IMR-90 (cell line): ENCODE results near the gene KIAA0408. TPM values are rescaled to one million over a fixed set of nuclear protein-coding genes. Genes with fewer than 3 reads are reported as not detected.

ENCODE experiments used
- ATAC-seq: fragments of 200-7000 bp; cut with Tn5 transposase; 2 replicates; pipeline ENCODE4 v1.9.1; 2020; ENCODE audit warnings: low read depth, mild to moderate bottlenecking, moderate library complexity
- BruUV-seq: library from RNA; stranded (reverse); fragments of 400-500 nt; replicated peaks from 2 replicates; lab custom pipeline; 2021; lab: Mats Ljungman, UMichigan
- CTCF ChIA-PET: fragments of 300-600 bp; formaldehyde crosslinking; extraction: SDS; loops from one replicate; lab custom pipeline; 2021; ENCODE audit warnings: antibody characterized with exemption; lab: Yijun Ruan, JAX
- POLR2A ChIA-PET: fragments of 300-600 bp; sonication (Branson Sonifier 250); formaldehyde crosslinking; loops from one replicate; lab custom pipeline; 2022; ENCODE audit warnings: antibody characterized with exemption; ENCODE audit not compliant: unreplicated experiment; lab: Charles Lee
- DNase-seq: peaks from one replicate; pipeline ENCODE4 v3.0.0; 2013
- H2AFZ ChIP-seq: replicated peaks from 2 replicates; pipeline ENCODE3; 2013; ENCODE audit warnings: low read length, mild to moderate bottlenecking; ENCODE audit not compliant: poor library complexity
- H2AK5ac ChIP-seq: 2 replicates; pipeline ENCODE4 v1.6.1; 2013; ENCODE audit warnings: low read depth, low read length, inconsistent platforms
- H2AK9ac ChIP-seq: replicated peaks from 2 replicates; pipeline ENCODE3; 2013; ENCODE audit warnings: mild to moderate bottlenecking, low read depth, low read length, moderate library complexity; ENCODE audit not compliant: poor library complexity
- H2BK120ac ChIP-seq: 2 replicates; pipeline ENCODE4 v1.6.1; 2013; ENCODE audit warnings: low read depth, low read length, inconsistent platforms
- H2BK15ac ChIP-seq: 3 replicates; pipeline ENCODE4 v1.6.1; 2013; ENCODE audit warnings: low read depth, low read length, inconsistent platforms
- H2BK20ac ChIP-seq: 2 replicates; pipeline ENCODE4 v1.6.1; 2013; ENCODE audit warnings: low read depth, mild to moderate bottlenecking, inconsistent platforms, low read length, moderate library complexity
- H2BK5ac ChIP-seq: 2 replicates; pipeline ENCODE4 v1.6.1; 2013; ENCODE audit warnings: mild to moderate bottlenecking, low read depth, low read length, inconsistent platforms; ENCODE audit not compliant: poor library complexity, severe bottlenecking
- H3K14ac ChIP-seq: replicated peaks from 2 replicates; pipeline ENCODE4 v1.6.1; 2013; ENCODE audit warnings: low read depth, low read length, inconsistent platforms
- H3K18ac ChIP-seq: 2 replicates; pipeline ENCODE4 v1.6.1; 2013; ENCODE audit warnings: low read depth, low read length, control low read depth
- H3K23ac ChIP-seq: 2 replicates; pipeline ENCODE4 v1.6.1; 2013; ENCODE audit warnings: low read depth, low read length, inconsistent platforms
- H3K27ac ChIP-seq: 2 replicates; pipeline ENCODE4 v1.5.1; 2013; ENCODE audit warnings: mild to moderate bottlenecking, control low read depth, low read length; ENCODE audit not compliant: insufficient read depth
- H3K27me3 ChIP-seq: 2 replicates; pipeline ENCODE4 v1.6.1; 2013; ENCODE audit warnings: low read length; ENCODE audit not compliant: control insufficient read depth, insufficient read depth
- H3K36me3 ChIP-seq: 2 replicates; pipeline ENCODE4 v1.6.1; 2013; ENCODE audit warnings: low read length, mixed read lengths; ENCODE audit not compliant: control insufficient read depth, insufficient read depth
- H3K4ac ChIP-seq: 2 replicates; pipeline ENCODE4 v1.6.1; 2013; ENCODE audit warnings: low read depth, low read length, inconsistent platforms
- H3K4me1 ChIP-seq: 2 replicates; pipeline ENCODE4 v1.6.1; 2013; ENCODE audit warnings: low read length, mixed read lengths; ENCODE audit not compliant: control insufficient read depth, insufficient read depth
- H3K4me2 ChIP-seq: 2 replicates; pipeline ENCODE4 v1.6.1; 2013; ENCODE audit warnings: low read depth, mild to moderate bottlenecking, control low read depth, low read length, moderate library complexity
- H3K4me3 ChIP-seq: 2 replicates; pipeline ENCODE4 v1.5.1; 2013; ENCODE audit warnings: low read depth, mild to moderate bottlenecking, control low read depth, low read length, moderate library complexity; ENCODE audit not compliant: insufficient read depth
- H3K56ac ChIP-seq: 2 replicates; pipeline ENCODE4 v1.6.1; 2013; ENCODE audit warnings: low read length, inconsistent platforms; ENCODE audit not compliant: insufficient read depth; ENCODE audit errors: extremely low read depth
- H3K79me1 ChIP-seq, 2 experiments: 2 replicates each; pipeline ENCODE4 v1.6.1; 2013; ENCODE audit warnings: low read length in 2 of 2, inconsistent platforms in 1 of 2, low read depth in 1 of 2
- H3K9ac ChIP-seq: 2 replicates; pipeline ENCODE4 v1.6.1; 2013; ENCODE audit warnings: low read depth, low read length, control low read depth
- H3K9me1 ChIP-seq: 2 replicates; pipeline ENCODE4 v1.6.1; 2013; ENCODE audit warnings: low read length, inconsistent platforms; ENCODE audit not compliant: insufficient read depth
- H3K9me3 ChIP-seq: 2 replicates; pipeline ENCODE4 v1.6.1; 2013; ENCODE audit warnings: low read length; ENCODE audit not compliant: control insufficient read depth, insufficient read depth
- H4K20me1 ChIP-seq: 2 replicates; pipeline ENCODE4 v1.6.1; 2013; ENCODE audit warnings: low read length, inconsistent platforms; ENCODE audit not compliant: insufficient read depth
- H4K5ac ChIP-seq: 2 replicates; pipeline ENCODE4 v1.6.1; 2013; ENCODE audit warnings: mild to moderate bottlenecking, low read depth, low read length, control low read depth
- H4K8ac ChIP-seq, 2 experiments: 2 replicates each; pipeline ENCODE4 v1.6.1; 2013; ENCODE audit warnings: low read depth in 2 of 2, low read length in 2 of 2, control low read depth in 1 of 2, inconsistent platforms in 1 of 2
- H4K91ac ChIP-seq: 2 replicates; pipeline ENCODE4 v1.6.1; 2013; ENCODE audit warnings: low read depth, low read length, inconsistent platforms; ENCODE audit not compliant: insufficient read depth
- CEBPB ChIP-seq: IDR thresholded peaks from 2 replicates; pipeline ENCODE4 v1.6.1; 2012; ENCODE audit warnings: low read depth, low read length, improper control_type of control experiment
- NFE2L2 ChIP-seq: fragments of 150-350 bp; IDR thresholded peaks from 2 replicates; pipeline ENCODE4 v1.6.1; 2016; ENCODE audit warnings: low read depth, mild to moderate bottlenecking, low read length
- POLR2A ChIP-seq: IDR thresholded peaks from 2 replicates; pipeline ENCODE4 v1.6.1; 2012; ENCODE audit warnings: mild to moderate bottlenecking, low read depth, low read length
- RCOR1 ChIP-seq: IDR thresholded peaks from 2 replicates; pipeline ENCODE4 v1.6.1; 2012; ENCODE audit warnings: mild to moderate bottlenecking, low read length, improper control_type of control experiment; ENCODE audit not compliant: insufficient replicate concordance
- RFX5 ChIP-seq: IDR thresholded peaks from 2 replicates; pipeline ENCODE4 v1.8.0; 2012; ENCODE audit warnings: low read depth, mild to moderate bottlenecking, low read length, moderate library complexity
- SMC3 ChIP-seq: fragments of 150-350 bp; IDR thresholded peaks from 2 replicates; pipeline ENCODE4 v1.6.1; 2016; ENCODE audit warnings: low read depth, mild to moderate bottlenecking, antibody characterized with exemption, low read length, moderate library complexity
- WGBS, 2 experiments: methylation state at CpG; one replicate each; pipeline versions ENCODE4 v1.1.5 to v1.1.7; 2013; ENCODE audit warnings: missing lambda C conversion rate in 2 of 2; ENCODE audit not compliant: insufficient read length in 1 of 2; ENCODE audit errors: extremely low coverage in 2 of 2; 5-methylcytosine and 5-hydroxymethylcytosine counted together
- dilution Hi-C: fragments of 300-500 bp; cut with HindIII; formaldehyde crosslinking; loops from one replicate; pipeline ENCODE4 v1.14.3; 2018; ENCODE audit warnings: low sequenced_read_pairs; ENCODE audit not compliant: unreplicated experiment
- in situ Hi-C: fragments of 300-500 bp; cut with MboI; formaldehyde crosslinking; loops from 3 replicates; pipeline ENCODE4 v1.14.3; 2019; ENCODE audit warnings: low sequenced_read_pairs, inconsistent platforms, mixed read lengths
- intact Hi-C: fragments of 100-400 bp; cut with micrococcal nuclease; formaldehyde crosslinking; loops from 2 replicates; pipeline ENCODE4 v1.10.0; 2022
- polyA plus RNA-seq, 3 experiments: library from polyadenylated mRNA; depleted of rRNA; stranded (reverse); fragments of >200 nt; gene quantifications; 2 replicates each; pipeline ENCODE4 v1.2.3, GENCODE V29; 2012; ENCODE audit warnings: low replicate concordance in 1 of 3
- total RNA-seq: library from RNA; depleted of rRNA; stranded (reverse); fragments of >200 nt; gene quantifications from 2 replicates; pipeline ENCODE4 v1.2.3, GENCODE V29; 2012
- TF ChIP-seq, protein P1 (sequence below): conservative IDR thresholded peaks from 2 replicates; pipeline ENCODE4 v1.5.1; 2012; ENCODE audit warnings: mild to moderate bottlenecking, low read depth, low read length, improper control_type of control experiment

KIAA0408 gene
- total and polyA plus RNA-seq, 2 of the 4 experiments (the other 2 are of a cell fraction) = 0.90 to 2.9 TPM

DNA sequence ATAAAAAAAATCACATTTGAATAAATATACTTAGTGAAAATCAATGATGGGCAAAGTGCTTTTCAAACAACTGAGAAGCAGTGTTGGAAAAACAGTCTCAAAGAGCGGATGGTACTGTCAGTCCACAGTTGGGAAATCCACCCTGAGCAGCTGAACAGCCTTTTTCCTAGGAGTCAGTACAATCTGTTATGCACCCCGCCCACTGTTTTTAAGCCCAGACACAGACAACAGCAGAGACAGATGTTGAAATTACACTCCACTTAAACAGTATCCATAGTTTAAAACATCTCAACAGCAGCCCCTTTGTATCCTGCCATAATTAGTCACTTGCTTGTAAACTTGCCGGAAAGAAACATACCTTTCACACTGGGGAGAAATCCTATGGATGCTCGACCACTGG lies 372 bp downstream of the KIAA0408 start:
- peak overlapping the region; percentile 5; the same call in 1 of the 2 replicates for H3K4me3 ChIP-seq
- ATAC-seq (peak; percentile 69), DNase-seq (peak; percentile 59)
- 0 out of 2 replicates have a peak, but pooled peaks cover 3% of the 10 kb centered on the region for H3K9me1 ChIP-seq
- in situ Hi-C loops = no loop called here
- no peak overlapping the region; the same call in 1 of the 2 replicates for H3K14ac ChIP-seq
- POLR2A ChIA-PET = no interaction called here
- no peak overlapping the region for H4K91ac ChIP-seq
- peaks cover 5% of the 10 kb centered on the region for H3K4me1 ChIP-seq
- H4K5ac ChIP-seq = no peak overlapping the region
- H3K27me3 ChIP-seq = no peaks in the 10 kb centered on the region
- H2BK15ac ChIP-seq = no peak overlapping the region
- no peak overlapping the region for H2BK5ac ChIP-seq
- no peak overlapping the region for H2BK120ac ChIP-seq
- no peaks in the 10 kb centered on the region for H4K20me1 ChIP-seq
- no peaks in the 10 kb centered on the region for H3K79me1 ChIP-seq
- WGBS, 2 experiments = 14% methylated on average over 1 of the region's 4 CpGs; no CpG with 5 or more reads in 1 of the 2 experiments
- no peak overlapping the region for H2AK5ac ChIP-seq
- H4K8ac ChIP-seq = no peak overlapping the region
- H2BK20ac ChIP-seq = no peak overlapping the region
- no peak overlapping the region for H3K9ac ChIP-seq
- no peak overlapping the region for H3K4ac ChIP-seq
- H3K23ac ChIP-seq = 0 out of 2 replicates have a peak overlapping the region, but pooled peaks have one; percentile 40
- TF ChIP-seq RCOR1 = no peak
- peak; percentile 64 for TF ChIP-seq CEBPB
- no peak for TF ChIP-seq SMC3
- no peak for TF ChIP-seq NFE2L2
- TF ChIP-seq, protein P1, sequence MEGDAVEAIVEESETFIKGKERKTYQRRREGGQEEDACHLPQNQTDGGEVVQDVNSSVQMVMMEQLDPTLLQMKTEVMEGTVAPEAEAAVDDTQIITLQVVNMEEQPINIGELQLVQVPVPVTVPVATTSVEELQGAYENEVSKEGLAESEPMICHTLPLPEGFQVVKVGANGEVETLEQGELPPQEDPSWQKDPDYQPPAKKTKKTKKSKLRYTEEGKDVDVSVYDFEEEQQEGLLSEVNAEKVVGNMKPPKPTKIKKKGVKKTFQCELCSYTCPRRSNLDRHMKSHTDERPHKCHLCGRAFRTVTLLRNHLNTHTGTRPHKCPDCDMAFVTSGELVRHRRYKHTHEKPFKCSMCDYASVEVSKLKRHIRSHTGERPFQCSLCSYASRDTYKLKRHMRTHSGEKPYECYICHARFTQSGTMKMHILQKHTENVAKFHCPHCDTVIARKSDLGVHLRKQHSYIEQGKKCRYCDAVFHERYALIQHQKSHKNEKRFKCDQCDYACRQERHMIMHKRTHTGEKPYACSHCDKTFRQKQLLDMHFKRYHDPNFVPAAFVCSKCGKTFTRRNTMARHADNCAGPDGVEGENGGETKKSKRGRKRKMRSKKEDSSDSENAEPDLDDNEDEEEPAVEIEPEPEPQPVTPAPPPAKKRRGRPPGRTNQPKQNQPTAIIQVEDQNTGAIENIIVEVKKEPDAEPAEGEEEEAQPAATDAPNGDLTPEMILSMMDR = no peak
- no peak for TF ChIP-seq POLR2A
- TF ChIP-seq RFX5 = no peak
- dilution Hi-C loops = no loop called here
- no peak overlapping the region for H3K27ac ChIP-seq
- H3K9me3 ChIP-seq = no peaks in the 10 kb centered on the region
- no peaks in the 10 kb centered on the region for H3K36me3 ChIP-seq
- no peak overlapping the region for H3K18ac ChIP-seq
- intact Hi-C loops = no loop called here
- no peak overlapping the region for H3K56ac ChIP-seq
- CTCF ChIA-PET = interaction anchor here (0.6 to 2.7 kb wide), 3 partner anchors 57 to 188 kb away, joined by 3 to 13 read pairs (median 3); no protein-coding TSS in a partner anchor
- BruUV-seq = no TSS peak
- H3K4me2 ChIP-seq = peak overlapping the region; percentile 77
- H2AFZ ChIP-seq = peak overlapping the region; percentile 66
- no peak overlapping the region for H2AK9ac ChIP-seq
